CD4-positive, alpha-beta T cell treated with Interleukin-17A for 1 hour (primary cell): ENCODE results near the gene CCDC85A.
"Not testable (repeated sequence)": the region's sequence is repeated elsewhere in the genome, so short reads cannot be mapped to it uniquely, and the experiment has no call there.

ENCODE experiments used
- DNase-seq: peaks from one replicate; pipeline ENCODE4 v3.0.0-alpha.2; 2020

CCDC85A gene

DNA sequence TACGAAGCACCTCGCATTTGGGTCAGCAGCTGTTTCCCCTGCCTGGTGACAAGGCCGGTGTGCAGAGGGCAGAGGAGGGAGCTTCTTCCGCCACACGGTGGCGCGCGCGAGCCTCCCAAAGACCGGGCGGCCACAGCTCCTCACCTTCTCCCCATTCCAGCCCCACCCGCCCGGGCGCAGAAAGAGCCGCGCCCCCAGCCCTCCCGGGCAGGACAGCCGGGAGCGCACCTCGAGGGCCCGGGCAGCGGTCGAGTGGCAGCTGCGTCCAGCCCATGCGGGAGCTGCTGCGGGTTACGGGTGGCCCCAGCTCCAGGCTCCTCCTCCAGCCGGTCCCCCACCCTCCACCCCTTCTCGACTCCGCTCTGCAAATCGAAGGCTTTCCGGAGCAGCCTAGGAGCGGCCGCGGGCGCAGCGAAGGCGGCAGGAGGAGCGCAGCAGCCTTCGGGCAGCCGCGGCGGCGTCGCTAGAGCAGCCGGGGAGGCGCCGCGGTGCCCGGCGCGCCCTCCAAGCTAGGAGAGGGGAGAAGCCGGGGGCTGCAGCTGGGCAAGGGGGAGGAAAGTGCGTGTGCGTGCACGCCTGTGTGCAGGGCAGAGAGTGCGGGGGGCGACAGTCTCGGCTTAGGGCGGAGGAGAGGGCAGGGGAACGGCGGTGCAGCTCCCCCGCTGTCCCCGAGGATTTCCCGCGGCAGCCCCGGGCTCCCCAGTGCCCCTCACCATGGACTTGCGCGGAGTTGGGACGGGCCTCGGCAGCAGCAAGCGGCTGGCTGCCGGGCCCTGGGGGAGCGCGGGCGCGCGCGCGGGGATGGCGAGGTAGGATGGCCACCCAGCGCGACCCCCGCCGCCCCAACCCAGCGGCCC lies at the start of gene CCDC85A:
CCDC85A (plus strand) TSS at position 348 of the 857 bp plus-strand sequence. CDS start 635 bp downstream, outside the sequence.
- DNase-seq = peak; percentile 43

- DNase-seq = no peak
These were observed 48.9 kb upstream of the CCDC85A start for GRCh38 chr2:56134861-56135260.

- DNase-seq = not testable (repeated sequence)
These were observed 41.2 kb upstream of the CCDC85A start for GRCh38 chr2:56142497-56143061.

- DNase-seq = no peak
These were observed 35.9 kb upstream of the CCDC85A start for GRCh38 chr2:56147907-56148306.

DNA sequence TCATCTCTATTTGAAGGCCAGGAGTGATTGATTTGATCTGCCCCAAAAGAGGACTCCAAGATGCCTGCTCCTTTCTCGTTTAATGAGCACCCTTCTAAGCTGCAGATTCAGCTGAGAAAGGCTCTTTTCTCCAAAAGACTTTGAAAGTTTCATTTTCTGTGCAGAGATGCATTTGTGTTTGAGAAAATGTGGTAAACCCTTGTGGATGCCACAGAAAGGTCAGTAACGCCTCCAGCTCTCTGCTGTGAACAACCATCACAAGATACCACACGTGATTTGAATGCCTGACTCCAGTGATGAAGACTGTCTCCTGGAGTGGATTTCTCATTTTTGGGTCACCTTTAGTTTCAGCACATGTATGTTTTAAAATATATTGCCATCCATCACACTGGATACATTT lies 35.0 kb upstream of the CCDC85A start:
- no peak for DNase-seq

GRCh38 chr2:56151841-56152240 lies 31.9 kb upstream of the CCDC85A start:
- DNase-seq = no peak

DNA sequence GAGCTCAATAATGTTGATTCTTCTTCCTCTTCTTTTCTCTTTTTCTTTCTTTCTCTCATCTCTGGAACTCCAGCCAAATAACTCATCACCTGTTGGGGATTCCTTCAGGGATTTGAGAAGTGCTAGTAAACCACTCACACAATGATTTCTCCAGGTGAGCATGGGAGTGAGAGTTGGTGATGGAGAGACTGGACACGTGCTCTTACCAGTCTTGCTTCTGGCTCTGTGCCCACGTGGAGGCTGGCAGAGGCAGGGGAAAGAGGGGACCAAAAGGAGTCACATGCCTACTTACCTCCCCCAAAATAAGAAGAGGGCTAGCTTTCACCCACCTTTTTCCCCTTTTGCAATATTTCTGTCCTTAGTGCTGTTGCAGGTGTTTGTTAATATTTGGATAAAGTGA lies 28.6 kb upstream of the CCDC85A start:
- no peak for DNase-seq

DNA sequence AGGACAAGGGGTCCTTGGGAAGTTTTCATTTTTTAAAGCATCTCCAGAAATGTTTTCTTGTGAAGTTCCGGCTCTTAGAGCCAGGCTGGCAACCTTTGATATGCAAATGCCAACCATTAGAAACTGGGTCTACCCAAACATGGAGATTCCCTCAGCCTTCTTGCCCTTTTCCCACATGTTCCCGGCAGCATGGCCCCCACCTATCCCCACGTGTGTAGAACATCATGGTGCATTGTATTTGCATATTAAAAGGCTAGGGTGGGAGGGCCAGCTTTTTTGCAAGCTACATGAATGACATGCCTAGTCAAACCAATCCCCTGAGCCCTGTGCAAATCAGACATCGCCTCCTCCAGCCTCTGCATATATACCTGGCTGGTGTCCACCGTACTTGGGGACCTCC lies 23.9 kb upstream of the CCDC85A start:
- DNase-seq = not testable (repeated sequence)

DNA sequence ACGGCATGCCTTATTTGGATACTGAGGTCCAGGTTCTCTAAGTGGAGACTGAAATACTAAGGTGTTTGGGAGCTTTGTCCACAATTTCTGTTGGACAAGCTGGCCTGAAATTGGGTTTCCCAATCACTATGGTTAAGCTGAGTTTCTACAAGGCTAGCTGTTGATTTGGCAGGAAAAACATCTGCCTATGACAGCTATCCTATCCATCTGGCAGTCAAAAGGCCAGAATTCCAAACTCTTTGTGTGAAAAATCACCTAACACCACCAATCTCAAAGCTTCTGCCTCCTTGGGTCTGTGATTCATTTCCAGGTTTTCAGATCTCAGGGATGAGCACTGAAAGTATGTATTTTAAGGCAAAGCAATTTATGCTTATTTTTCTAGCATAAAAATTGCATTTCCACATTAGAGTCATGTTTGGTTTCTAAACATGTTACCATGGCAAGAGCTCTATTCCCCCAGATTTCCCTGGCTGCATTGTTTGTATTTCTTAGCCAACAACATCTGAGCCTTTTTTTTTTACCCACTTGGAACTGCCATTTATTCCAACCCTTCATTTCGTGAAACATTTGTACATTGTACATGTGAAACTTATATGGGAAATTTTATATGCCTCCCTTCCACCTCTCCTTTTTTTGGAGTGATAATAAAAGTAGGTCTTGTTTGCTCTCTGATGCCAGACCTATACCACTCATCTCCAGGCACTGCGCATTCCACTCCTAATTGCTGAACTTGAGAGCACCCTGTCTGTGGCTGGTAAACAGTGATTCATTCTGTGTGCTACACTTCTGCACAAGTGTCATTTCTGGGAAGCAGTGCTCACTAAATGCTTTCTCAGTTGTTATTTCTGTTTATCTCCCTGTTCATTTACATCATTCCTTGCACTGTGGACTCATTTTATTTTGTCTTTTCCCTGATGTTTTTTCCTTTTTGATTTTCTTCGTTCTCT lies 15.9 kb upstream of the CCDC85A start:
- no peak for DNase-seq

- no peak for DNase-seq
These were observed 14.3 kb upstream of the CCDC85A start for GRCh38 chr2:56169521-56169920.

DNA sequence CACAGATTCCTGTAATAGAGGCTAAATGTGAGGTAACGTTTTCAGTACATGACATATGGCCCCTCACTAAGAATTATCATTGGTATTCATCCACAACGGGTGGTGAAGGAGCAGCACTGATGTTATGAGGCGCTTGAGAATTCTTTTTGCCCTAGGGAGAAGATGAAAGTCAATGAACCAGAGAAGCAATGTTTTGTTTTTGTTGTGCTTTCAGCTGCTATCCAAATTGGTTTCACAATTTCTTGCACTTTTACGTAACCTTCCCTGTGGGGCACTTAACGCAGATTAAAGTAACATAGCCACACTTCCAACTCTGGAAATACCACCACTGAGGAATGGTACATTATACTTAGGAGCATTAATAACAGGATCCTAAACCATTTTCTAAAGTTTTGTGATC lies 13.3 kb upstream of the CCDC85A start:
- no peak for DNase-seq

DNA sequence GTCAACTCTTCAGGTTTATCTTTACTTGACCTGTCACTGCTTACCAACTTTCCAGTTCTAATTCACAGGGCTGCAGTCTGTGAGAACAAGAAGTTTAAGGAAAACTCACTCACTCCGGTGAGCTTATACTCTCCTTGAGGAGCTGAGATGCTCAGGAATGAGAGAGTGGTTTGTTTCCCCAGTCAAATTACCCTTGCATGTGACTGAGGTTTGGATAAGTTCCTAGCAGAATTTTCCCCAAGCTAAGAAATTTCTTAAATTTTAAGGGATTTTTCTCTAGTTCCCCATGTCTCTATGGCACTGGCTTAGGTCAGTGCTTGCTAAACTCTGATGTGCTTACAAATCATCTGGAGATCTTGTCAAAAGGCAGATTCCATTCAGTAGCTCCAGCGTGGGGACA lies 12.8 kb upstream of the CCDC85A start:
- DNase-seq = no peak

DNA sequence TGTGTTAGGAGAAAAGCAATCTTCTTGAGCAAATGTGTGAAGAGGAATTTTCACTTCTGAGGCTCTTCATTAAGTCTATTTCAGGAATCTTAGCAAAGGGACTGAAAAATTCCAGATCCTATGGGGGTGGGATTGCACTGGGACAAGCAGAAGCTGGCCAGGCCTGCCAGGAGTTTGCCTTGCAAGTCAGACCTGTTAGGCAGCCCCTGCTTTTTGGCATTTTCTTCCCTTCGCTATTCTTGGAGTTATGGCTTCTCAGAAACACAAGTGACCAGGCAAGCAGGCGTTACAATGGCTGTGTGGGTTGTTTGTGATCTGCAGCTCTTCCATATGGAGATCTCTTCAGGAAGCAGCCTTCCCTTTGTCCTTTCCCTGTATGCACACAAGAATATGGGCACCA lies 8.0 kb upstream of the CCDC85A start:
- DNase-seq = no peak

DNA sequence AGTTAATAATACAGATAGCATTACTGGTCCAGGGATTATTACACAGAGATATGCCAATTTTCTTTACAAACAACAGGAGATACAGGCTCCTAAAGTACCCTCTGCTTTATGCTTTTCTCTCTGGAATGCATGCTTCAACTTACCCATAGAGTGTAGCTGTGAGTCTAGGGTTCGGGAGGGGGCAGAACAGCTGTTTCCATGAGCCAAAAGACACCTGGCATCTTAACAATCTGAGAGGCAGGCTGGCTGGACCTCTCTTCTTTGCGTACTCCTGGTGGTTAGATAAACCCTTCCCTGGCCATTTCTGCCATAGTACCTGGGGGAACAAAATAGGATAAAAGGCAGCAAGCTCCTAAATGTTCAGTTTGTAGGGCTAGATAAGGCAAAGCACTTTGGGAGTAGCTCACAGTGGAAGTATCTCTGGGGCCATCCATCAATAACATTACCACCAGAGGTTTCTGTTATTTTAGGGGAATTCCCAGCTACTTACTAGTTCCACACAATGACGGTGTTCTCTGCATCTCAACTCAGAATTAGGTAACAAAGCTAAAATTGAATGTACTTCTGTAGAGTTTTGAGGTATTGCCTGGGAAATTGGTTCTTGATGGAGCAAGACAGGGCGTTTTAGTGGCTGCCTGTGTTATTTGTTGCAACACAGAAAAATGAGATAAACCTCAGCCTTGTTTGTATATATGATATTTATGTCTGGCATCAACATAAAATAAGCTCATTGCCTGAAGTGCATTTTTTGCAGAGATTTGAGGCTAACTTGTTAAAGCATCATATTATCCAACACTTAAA lies 6.2 kb upstream of the CCDC85A start:
- DNase-seq = no peak

DNA sequence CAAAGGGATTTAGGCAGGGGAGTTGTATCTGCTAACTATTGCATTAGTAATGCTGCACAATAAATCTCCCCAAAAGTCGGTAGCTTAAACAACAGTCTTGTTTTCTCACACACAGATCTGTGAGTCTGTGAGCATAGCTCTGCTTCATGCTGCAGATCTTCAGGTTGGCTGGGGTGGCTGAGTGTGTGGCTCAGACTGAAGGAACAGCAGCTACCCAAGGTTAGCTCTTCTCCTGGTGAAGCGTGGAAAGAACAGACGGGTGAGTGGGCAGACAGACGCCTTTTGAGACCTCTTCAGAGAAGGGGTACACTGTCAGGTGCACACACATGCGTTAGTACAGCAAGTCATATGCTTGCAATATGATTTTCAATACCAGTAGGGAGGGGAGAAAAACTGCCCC lies 3.9 kb upstream of the CCDC85A start:
- DNase-seq = no peak

- no peak for DNase-seq
These were observed 1.4 kb upstream of the CCDC85A start for GRCh38 chr2:56182420-56182819.

DNA sequence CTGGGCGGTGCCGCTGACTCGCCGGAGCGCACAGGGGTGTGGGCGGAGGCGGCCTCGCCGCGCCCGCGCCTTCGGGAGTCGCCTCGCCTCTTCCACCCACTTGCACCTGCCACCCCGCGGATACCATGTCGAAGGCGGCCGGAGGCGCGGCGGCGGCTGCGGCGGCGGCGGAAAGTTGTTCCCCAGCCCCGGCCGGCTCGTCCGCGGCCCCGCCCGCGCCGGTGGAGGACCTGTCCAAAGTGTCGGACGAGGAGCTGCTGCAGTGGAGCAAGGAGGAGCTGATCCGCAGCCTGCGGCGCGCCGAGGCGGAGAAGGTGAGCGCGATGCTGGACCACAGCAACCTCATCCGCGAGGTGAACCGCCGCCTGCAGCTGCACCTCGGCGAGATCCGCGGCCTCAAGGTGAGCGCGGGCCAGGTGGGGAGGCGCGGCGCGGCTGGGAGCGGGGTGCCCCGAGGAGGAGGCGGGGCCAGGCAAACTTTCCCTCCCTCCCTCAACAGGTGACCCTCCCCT lies 766 bp downstream of the CCDC85A start:
- DNase-seq = no peak

DNA sequence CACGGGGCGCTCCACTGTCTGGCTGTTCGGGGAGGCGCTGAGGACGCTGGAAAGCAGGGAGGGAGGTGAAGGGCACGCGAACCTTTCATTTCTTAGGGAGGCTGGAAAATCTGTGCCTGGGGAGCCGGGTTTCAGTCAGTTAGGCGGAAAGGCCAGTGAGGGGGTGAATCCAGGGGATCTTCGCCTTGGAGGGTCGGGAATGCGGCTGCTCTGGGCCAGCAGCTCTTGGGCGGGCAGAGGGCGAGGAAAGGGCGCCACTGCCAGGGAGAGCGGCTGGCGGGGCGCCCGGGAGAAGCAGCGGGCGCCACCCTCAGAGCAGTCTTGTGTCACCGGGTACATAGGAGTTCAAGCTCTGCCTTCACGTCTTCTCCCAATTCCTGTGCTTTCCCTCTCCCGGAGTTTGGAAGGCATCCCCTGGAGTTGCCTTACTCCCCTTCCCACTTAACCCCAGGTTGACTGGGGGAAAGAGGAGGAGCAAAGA lies 1.4 kb downstream of the CCDC85A start:
- DNase-seq = no peak

DNA sequence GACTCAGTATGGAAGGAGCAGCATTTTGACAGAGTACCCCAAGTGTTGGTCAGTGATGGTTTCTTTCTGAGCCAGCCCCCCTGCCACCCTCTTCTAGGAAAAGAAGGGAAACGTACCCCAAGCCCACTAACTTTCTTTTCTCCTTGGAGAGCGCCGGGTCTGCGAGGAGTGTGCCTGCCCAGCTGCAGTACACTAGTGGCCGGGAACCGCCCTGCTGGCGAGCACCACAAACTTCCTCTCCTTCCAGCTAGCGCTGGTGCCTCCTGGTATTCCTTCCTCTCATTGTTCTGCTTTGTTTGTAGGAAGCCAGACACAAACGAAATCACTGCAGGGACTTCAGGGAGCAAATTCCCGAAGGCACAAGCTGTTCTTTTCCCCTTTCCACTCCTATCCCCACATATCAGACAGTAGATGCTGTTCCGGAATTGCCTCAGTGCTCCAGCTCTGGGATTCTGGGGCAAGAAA lies 1.8 kb downstream of the CCDC85A start:
- no peak for DNase-seq

GRCh38 chr2:56191617-56192016 lies 7.8 kb downstream of the CCDC85A start:
- DNase-seq = no peak

DNA sequence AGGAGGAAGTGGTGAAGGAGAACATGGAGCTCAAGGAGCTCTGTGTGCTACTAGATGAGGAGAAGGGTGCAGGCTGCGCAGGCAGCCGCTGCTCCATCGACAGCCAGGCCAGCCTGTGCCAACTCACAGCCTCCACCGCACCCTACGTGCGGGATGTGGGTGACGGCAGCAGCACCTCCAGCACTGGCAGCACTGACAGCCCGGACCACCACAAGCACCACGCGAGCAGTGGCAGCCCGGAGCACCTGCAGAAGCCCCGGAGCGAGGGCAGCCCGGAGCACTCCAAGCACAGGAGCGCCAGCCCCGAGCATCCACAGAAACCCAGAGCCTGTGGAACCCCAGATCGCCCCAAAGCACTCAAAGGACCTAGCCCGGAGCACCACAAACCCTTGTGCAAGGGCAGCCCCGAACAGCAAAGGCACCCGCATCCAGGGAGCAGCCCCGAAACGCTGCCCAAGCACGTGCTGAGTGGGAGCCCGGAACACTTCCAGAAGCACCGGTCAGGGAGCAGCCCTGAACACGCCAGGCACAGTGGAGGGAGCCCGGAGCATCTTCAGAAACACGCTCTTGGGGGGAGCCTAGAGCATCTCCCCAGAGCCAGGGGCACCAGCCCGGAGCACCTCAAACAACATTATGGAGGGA lies 9.0 kb downstream of the CCDC85A start:
- no peak for DNase-seq

DNA sequence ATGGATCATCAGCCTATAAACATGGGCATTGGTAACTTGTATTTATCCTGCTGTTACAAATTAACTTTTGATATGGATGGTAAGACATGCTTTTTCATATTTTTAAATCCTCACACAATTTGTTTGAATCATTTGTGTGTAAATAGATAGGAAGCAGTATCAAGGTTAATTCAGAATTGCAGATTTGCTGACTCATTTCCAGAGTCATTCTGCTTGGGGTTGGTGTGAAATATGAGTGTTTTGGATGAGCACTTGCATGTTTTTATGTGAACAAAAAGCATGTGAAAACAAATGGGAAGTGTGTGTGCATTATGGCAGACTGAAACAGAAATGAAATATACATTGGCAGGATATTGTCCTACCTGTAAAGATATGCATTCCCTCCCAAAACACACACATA lies 11.8 kb downstream of the CCDC85A start:
- no peak for DNase-seq
